GM18858 (cell line): Measurements from ENCODE around the gene CENPF.
"Not testable (repeated sequence)": the region's sequence is repeated elsewhere in the genome, so short reads cannot be mapped to it uniquely, and the experiment has no call there.

Experiments used
- ATAC-seq: cut with Tn5 transposase; IDR thresholded peaks from one replicate; pipeline ENCODE4 v1.9.1; 2021; ENCODE audit not compliant: unreplicated experiment

Gene CENPF

GRCh38 chr1:214650664-214651063 is 47.7 kb downstream of the CENPF start:
- ATAC-seq = no peak

DNA sequence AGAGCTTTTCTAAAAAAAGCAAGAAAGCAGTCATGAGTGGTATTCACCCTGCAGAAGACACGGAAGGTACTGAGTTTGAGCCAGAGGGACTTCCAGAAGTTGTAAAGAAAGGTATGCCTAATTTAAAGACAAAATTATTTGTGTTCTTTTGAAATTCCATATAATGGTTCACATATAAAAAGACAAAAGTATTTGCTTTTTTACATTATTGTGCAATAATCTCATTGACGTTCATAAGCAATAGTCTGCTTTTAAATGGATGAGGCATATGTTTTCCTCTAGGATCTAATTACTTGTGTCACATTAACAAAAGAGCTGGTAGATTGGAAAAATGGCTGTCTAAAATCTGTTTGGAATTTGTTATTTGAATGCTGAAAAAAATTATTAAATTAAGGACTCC is 54.3 kb downstream of the CENPF start:
- no peak for ATAC-seq

GRCh38 chr1:214658175-214658574 is 55.2 kb downstream of the CENPF start:
- ATAC-seq = no peak

- no peak for ATAC-seq
These were observed 55.8 kb downstream of the CENPF start for GRCh38 chr1:214658785-214659184.

- ATAC-seq = no peak
These were observed 57.2 kb downstream of the CENPF start for GRCh38 chr1:214660190-214660589.

DNA sequence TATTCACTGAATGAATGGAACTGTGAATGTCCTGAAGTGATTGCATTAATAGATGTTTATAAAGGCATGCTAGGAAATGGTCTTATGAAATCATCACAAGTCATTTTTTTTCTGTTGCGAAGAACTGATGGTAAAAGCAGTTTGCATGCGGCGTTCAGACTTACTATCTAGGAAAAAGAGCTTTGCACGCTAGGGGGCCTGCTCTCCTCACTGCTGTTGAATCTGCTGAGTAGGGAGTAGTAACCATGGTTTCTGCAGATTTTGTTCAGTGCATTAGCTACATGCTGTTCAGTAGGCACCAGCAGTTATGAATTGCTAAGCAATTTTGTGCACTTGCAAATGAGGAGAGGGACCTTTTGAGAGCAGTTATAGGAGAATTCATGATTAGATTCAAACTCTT is 57.9 kb downstream of the CENPF start:
- ATAC-seq = no peak

DNA sequence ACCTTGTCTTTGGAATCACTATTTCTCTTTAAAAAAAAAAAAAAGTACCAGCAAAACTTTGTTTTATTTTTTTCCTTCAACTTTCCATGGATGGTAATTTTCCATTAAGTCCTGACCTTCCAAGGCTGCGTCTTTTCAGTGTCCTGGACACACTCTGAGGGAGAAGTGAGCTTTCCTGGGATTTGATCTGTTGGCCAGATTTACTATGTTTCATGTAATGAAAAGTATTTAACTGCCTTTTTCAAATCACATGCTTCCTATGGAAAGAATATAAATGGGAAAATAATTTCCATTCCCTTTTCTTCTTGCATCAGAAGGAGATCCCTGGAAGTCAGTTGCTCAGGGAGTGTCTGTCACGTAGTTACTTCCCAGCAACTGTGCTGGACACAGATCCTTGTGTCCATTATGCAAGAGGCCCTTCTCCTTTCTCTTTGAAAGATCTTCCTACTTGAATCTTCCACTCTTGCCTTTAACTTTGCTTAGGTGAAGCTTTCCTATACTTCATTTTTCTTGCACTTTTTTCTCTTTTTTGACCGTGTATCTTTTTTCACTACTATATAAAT is 59.3 kb downstream of the CENPF start:
- ATAC-seq = no peak

DNA sequence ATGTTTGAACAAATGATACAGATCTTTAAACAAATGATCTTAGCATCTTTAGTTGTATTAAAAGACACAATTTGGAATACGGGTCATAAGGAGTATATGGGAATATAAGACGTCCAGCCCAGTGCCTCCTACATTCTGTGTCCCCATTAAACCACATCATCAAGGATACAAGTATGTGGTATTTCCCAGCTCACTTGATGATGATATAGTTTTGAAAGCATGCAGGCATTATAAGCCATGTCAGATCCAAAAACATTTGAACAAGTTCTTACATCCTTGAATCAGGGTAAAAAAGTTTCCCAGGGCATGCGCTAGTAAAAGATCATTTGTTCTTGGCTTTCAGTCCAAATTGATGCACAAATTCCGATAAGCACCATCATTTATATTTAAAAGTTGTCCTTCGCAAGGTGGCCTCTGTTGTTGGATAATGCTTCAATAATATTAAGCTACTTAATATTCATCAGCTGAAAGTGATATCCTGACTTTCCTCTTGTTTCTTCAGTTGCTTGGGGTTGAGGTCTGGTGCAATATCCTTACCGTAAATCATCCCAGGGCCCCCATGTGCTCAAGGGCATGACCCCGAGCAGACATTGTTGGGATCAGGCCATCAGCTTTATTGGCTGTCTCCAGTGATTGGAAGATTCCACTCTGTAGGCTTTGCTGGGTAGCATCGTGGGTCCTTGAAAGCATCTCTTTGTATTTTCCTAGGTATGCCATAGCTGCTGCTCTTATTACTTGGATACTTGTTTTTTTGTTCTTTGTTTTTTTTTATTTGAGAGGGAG is 61.8 kb downstream of the CENPF start:
- ATAC-seq = no peak

- no peak for ATAC-seq
These were observed 62.7 kb downstream of the CENPF start for GRCh38 chr1:214665606-214666110.

- ATAC-seq = no peak
These were observed 63.7 kb downstream of the CENPF start for GRCh38 chr1:214666674-214667073.

DNA sequence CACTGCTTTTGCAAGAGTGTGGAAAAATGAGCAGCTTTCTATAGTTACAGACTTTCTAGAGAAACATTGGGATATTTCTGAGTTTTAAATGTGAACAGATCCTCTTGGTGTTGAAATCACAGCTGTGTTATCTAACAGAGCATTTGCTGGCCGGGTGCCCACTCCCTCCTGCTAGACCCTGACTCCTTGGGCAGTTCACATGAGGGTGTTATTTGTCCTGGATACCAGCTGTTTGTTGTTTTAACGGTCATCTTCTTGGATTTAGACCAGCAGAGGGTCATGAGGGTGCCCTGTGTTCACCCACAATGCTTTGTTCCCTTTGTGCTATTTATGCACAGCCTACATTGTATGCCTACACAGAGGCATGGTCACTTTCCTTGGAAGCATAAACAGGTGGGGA is 67.1 kb downstream of the CENPF start:
- ATAC-seq = no peak

DNA sequence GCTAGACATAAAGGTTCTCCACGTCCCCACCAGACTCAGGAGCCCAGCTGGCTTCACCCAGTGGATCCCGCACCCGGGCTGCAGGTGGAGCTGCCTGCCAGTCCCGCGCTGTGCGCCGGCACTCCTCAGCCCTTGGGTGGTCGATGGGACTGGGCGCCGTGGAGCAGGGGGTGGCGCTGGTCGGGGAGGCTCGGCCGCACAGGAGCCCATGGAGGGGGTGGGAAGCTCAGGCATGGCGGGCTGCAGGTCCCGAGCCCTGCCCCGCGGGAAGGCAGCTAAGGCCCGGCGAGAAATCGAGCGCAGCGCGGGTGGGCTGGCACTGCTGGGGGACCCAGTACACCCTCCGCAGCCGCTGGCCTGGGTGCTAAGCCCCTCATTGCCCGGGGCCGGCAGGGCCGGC is 70.0 kb downstream of the CENPF start:
- not testable (repeated sequence) for ATAC-seq

GRCh38 chr1:214673576-214673975 is 70.6 kb downstream of the CENPF start:
- ATAC-seq = no peak

GRCh38 chr1:214675524-214675923 is 72.5 kb downstream of the CENPF start:
- ATAC-seq = not testable (repeated sequence)

DNA sequence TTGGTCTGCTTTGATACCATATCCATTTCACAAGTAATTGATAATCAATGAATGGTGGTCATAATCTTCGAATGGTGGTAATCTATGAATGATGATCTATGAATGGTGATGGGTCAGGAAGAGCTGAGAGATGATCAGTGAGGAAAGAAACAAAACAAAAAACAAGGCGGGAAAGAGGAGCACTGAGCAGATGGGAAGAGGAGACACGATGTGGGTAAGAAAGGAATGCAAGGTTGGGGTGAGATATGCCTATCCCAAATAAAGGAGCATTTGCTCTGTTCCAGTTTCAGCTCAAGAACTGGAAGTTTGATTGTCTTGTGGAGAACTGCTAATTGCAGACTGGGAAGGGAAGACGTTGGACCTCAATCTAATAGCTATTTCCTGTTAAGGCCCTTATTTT is 73.8 kb downstream of the CENPF start:
- no peak for ATAC-seq

DNA sequence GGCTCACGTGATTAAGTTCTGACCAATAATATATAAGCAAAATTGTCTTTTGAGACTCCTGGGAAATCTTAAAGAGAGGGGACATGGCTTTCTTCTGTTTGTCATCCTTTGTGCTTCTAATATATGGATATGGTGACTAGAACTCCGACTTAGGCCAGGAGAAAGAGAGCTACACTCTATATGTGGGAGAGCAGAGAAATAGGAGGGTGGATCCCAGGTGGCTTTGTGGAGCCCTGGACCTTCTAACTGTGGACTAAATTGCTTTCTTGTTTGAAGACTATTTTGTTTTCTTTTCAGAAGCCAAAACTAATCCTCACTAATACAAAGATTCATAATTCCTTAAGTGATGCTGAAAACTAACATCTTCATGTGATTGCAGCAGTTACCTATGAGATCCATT is 75.0 kb downstream of the CENPF start:
- ATAC-seq = no peak

GRCh38 chr1:214678386-214678785 is 75.4 kb downstream of the CENPF start:
- ATAC-seq = no peak

DNA sequence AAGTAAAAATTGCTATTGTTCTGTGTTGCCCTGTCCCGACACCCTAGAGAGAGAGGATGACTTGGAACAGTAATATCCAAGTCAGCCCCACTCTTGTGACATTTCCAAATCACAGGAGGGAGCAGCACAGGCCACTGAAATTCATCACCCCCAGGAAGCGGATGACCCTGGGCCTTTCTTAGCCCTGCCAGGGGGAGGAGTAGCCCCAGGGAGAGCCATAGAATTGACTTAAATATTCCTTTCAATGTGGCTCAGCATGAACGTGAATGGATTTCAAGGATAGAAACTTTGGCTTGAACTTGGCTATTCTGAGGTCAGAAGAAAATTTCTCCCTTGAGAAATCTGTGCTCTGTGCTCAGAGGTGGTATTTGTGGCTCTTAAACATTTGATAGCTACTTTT is 80.6 kb downstream of the CENPF start:
- no peak for ATAC-seq

DNA sequence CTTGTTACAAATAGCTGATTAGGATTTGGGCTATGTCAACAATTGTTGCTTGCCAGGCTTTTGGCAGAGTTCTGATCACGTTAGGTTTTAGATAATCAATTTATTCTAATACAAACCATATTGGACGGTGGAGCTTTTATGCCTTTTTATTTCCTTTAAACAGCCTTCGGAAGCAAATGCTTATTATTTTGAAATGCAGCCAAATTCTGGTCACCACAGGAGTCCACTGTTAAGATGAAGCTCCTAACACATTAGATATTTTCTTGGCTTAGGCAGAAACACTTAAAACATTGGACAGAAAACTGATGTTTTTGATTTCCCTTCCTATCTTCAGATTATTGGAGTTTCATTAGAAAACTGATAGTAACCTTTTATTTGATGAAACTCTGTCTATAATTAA is 82.9 kb downstream of the CENPF start:
- ATAC-seq = no peak

DNA sequence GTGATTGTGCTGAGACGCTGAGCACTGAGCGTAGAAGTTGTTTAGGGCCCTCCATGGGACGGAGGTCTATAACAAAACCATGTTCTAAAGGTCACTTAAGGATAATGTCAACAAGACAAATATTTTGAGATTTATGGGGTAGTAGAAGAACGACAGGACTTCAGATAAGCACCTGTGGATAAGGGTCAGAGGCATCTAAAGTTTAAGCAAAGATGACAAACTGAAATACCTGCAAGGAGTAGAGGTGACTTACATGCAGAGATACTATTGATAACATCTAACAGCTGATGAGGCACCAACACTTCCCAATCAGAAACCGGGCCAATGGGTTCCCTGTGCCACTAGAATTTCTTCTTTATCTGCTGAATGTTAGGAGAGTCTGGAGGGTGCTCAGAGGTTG is 83.5 kb downstream of the CENPF start:
- no peak for ATAC-seq

DNA sequence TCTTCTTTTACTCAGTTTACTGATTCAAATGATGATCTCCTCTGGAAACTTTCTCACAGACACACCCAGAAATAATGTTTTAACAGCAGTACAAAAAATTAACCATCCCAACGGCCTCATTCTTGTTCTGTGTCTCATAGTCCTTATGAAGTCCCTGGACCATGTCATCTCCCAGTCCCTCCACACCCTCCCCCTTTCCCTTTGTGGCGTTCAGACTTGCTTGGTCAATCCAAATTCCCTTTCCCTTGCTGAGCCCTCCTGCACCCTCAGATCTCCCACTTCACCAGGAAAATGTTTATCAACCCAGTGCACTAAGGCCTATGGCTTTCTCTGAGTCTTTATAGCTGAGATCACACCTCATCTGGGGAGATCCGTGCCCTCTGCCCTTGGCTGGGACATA is 85.9 kb downstream of the CENPF start:
- ATAC-seq = no peak

DNA sequence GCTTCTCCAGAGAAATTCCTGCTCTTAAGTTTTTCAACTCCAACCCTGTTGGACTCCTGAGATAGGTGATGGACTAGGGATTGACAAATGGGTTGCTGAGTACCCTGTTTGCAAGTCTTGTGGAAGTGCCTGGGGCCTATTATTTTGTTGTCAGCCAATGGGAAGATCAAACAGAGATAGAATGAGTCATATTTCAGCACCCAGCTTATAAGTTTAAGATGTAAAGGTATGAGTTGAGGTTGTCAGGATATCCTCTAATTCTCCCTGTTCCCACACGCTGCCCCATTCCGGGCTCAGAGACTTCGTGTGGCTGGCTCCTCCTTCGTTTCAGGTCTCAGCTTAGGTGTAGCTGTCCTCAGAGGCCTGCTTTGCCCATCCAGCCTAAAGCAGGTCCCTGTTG is 91.8 kb downstream of the CENPF start:
- ATAC-seq = no peak

- no peak for ATAC-seq
These were observed 95.6 kb downstream of the CENPF start for GRCh38 chr1:214698559-214698958.
